ENCODE data around the gene KCNA5. TPM values are rescaled to one million over a fixed set of nuclear protein-coding genes. Genes with fewer than 3 reads are reported as not detected.

The KCNA5 gene
- total RNA-seq, 1 experiment from 2014 or later = not detected

DNA sequence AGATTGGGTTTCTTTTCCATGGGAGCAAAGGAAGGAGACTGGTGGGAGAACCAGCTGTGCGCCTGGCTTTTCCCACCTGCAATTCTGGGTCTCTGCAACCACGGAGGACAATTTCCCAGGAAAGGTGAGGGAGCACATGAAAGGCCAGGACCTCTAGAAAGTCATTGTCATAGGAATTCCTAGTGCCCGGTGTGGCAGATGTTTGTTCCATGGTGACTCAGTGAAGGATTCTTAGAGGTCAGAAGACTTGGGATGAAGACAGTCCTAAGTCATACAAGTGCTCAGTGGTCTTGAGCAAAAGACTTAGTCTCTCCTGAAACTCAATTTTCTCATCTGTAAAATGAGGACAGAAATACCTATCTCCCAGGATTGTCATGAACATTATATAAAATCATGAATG lies 51.3 kb downstream of the KCNA5 start:
- no peak overlapping the region for H3K27ac Mint-ChIP-seq (ENCODE audit: unreplicated experiment)
- POLR2A ChIA-PET = no interaction called here
- no peak for TF ChIP-seq CTCF (IDR thresholded peaks at IDR 0.05; ENCODE audit: insufficient read depth in 1 of 2, low read depth in 1 of 2, low read length in 1 of 2, severe bottlenecking in 1 of 2, unreplicated experiment in 1 of 2)
- Histone ChIP-seq H3K4me1 (no peaks in the 10 kb centered on the region), H3K36me3 (ENCODE audit: control insufficient read depth, insufficient read depth, low read length) (no peaks in the 10 kb centered on the region), H3K9me3 (no peaks in the 10 kb centered on the region), H3K27me3 (replicated peaks; ENCODE audit: control insufficient read depth, insufficient read depth, low read length) (peaks cover 2% of the 10 kb centered on the region; the same call in 1 of the 2 replicates), H3K4me3 (ENCODE audit: low read depth, low read length) (no peak overlapping the region)
- no peaks in the 10 kb centered on the region for H3K36me3 Mint-ChIP-seq (ENCODE audit: insufficient read depth, unreplicated experiment)
- no peak overlapping the region for H3K4me3 Mint-ChIP-seq (ENCODE audit: unreplicated experiment)
- H3K4me1 Mint-ChIP-seq (ENCODE audit: low read depth, unreplicated experiment) = no peaks in the 10 kb centered on the region
- peaks cover 53% of the 10 kb centered on the region for H3K27me3 Mint-ChIP-seq (ENCODE audit: insufficient read depth, unreplicated experiment)
- DNase-seq = no peak
- CTCF ChIA-PET = no interaction called here
- intact Hi-C loops (cut with micrococcal nuclease; ENCODE audit: unreplicated experiment) = no loop called here
- no peaks in the 10 kb centered on the region for H3K9me3 Mint-ChIP-seq (ENCODE audit: unreplicated experiment)
- no TSS peak for BruUV-seq (replicated peaks)

Other genes starting within 250 kb of the KCNA5 start
- not detected in 2 replicates for gene KCNA1, start 134.0 kb upstream of the KCNA5 start, total RNA-seq (2022)

Measured in Caco-2 (cell line).